ENCODE measurements around the gene SOCS3. TPM values are rescaled to one million over a fixed set of nuclear protein-coding genes. Genes with fewer than 3 reads are reported as not detected.

The SOCS3 gene
- total and polyA plus RNA-seq, 10 of the 15 experiments (the other 5 are each of a cell fraction or from before 2014, with no cell fraction given) = 0.05 to 3.9 (median 1.0) TPM

DNA sequence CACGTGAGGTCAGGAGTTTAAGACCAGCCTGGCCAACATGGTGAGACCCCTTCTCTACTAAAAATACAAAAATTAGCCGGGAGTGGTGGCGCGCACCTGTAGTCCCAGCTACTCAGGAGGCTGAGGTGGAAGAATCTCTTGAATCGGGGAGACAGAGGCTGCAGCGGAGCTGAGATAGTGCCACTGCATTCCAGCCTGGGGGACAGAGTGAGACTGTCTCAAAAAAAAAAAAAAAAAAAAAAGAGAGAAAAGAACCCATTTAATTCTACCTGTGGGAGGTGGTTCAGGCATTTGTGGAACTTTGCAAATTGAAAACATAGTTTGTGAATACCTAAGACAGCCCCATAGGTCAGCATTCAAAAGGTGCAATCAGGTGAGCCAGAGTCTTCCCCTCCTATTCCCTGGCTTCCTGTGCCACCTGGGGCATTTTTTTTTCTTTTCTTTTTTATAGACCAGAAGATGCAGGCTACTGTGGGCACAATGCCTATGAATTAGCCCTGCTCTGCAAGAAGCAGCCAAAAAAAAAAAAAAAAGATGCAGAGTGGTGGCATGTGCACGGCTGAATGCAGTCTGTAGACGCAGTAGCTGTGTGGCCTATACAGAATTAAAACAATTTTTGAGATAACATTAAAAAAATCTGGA lies 9.1 kb upstream of the SOCS3 start (continued):
- TF ChIP-seq, protein P1, sequence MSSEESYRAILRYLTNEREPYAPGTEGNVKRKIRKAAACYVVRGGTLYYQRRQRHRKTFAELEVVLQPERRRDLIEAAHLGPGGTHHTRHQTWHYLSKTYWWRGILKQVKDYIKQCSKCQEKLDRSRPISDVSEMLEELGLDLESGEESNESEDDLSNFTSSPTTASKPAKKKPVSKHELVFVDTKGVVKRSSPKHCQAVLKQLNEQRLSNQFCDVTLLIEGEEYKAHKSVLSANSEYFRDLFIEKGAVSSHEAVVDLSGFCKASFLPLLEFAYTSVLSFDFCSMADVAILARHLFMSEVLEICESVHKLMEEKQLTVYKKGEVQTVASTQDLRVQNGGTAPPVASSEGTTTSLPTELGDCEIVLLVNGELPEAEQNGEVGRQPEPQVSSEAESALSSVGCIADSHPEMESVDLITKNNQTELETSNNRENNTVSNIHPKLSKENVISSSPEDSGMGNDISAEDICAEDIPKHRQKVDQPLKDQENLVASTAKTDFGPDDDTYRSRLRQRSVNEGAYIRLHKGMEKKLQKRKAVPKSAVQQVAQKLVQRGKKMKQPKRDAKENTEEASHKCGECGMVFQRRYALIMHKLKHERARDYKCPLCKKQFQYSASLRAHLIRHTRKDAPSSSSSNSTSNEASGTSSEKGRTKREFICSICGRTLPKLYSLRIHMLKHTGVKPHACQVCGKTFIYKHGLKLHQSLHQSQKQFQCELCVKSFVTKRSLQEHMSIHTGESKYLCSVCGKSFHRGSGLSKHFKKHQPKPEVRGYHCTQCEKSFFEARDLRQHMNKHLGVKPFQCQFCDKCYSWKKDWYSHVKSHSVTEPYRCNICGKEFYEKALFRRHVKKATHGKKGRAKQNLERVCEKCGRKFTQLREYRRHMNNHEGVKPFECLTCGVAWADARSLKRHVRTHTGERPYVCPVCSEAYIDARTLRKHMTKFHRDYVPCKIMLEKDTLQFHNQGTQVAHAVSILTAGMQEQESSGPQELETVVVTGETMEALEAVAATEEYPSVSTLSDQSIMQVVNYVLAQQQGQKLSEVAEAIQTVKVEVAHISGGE (CRISPR knock-in tag; IDR thresholded peaks at IDR 0.05) = no peak
- no peak for TF ChIP-seq STAT1 (conservative IDR thresholded peaks at IDR 0.05)
- TF ChIP-seq NFIC (IDR thresholded peaks at IDR 0.05; ENCODE audit: low read depth, low read length) = no peak
- TF ChIP-seq TAF1 (IDR thresholded peaks at IDR 0.05; ENCODE audit: borderline replicate concordance, low read depth, low read length) = no peak
- TF ChIP-seq SUZ12 (IDR thresholded peaks at IDR 0.05; ENCODE audit: unreplicated experiment) = no peak
- no peak for TF ChIP-seq RAD21 (IDR thresholded peaks at IDR 0.05; ENCODE audit: insufficient read depth, low read depth, low read length)
- TF ChIP-seq, protein P2, sequence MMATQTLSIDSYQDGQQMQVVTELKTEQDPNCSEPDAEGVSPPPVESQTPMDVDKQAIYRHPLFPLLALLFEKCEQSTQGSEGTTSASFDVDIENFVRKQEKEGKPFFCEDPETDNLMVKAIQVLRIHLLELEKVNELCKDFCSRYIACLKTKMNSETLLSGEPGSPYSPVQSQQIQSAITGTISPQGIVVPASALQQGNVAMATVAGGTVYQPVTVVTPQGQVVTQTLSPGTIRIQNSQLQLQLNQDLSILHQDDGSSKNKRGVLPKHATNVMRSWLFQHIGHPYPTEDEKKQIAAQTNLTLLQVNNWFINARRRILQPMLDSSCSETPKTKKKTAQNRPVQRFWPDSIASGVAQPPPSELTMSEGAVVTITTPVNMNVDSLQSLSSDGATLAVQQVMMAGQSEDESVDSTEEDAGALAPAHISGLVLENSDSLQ (IDR thresholded peaks at IDR 0.05) = no peak
